HL-60 (cell line): ENCODE data around the gene TAPBP.

Experiments
- DNase-seq, 2 experiments: peaks; one replicate each; pipeline ENCODE4 v3.0.0-alpha.2; 2010 to 2020; ENCODE audit warnings: low read depth in 1 of 2, low spot score in 1 of 2
- H3K27ac ChIP-seq: fragments of 250-450 bp; sonication (Bioruptor Pico); replicated peaks from 2 replicates; pipeline ENCODE4 v1.5.1; 2020; ENCODE audit warnings: mild to moderate bottlenecking, moderate library complexity
- H3K27me3 ChIP-seq: fragments of 250-450 bp; sonication (Bioruptor Pico); 2 replicates; pipeline ENCODE4 v1.5.1; 2021; ENCODE audit warnings: mild to moderate bottlenecking, moderate library complexity; ENCODE audit not compliant: insufficient read depth, poor library complexity, severe bottlenecking
- H3K4me3 ChIP-seq: replicated peaks from 2 replicates; pipeline ENCODE4 v1.5.1; 2011; ENCODE audit warnings: mild to moderate bottlenecking, control low read depth, low read length; ENCODE audit not compliant: insufficient read depth
- GABPA ChIP-seq: IDR thresholded peaks from 2 replicates; pipeline ENCODE4 v1.6.1; 2012; ENCODE audit warnings: low read depth
- POLR2AphosphoS5 ChIP-seq: IDR thresholded peaks from 2 replicates; pipeline ENCODE4 v1.6.1; 2012; ENCODE audit warnings: low read depth
- SPI1 ChIP-seq: IDR thresholded peaks from 2 replicates; pipeline ENCODE4 v1.6.1; 2012; ENCODE audit warnings: low read depth, mild to moderate bottlenecking, borderline replicate concordance
- TF ChIP-seq, protein P1 (sequence below): IDR thresholded peaks from 2 replicates; pipeline ENCODE4 v1.6.1; 2012; ENCODE audit warnings: low read depth; ENCODE audit not compliant: insufficient replicate concordance
- TF ChIP-seq, protein P2 (sequence below): IDR thresholded peaks from one replicate; pipeline ENCODE4 v1.5.1; 2011; ENCODE audit warnings: low read length, control low read depth, inconsistent platforms; ENCODE audit not compliant: insufficient read depth

The TAPBP gene

DNA sequence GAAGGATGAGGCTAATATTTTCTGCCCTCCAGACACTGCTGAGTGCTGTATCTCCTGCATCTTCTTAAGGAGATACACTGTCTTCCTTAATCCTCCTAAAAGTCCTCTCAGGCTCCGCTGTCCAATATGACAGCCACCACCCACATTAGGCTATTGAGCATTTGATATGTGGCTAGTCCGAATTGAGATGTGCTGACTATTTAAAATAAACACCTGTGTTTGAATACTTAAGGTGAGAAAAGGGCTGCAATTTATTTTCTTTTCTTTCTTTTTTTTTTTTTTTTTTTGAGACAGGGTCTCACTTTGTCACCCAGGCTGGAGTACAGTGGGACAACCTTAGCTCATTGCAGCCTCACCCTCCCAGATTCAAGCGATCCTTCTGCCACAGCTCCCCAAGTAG is 12.0 kb downstream of the TAPBP start:
- Histone ChIP-seq H3K27me3 (no peaks in the 10 kb centered on the region), H3K27ac (no peak overlapping the region), H3K4me3 (no peak overlapping the region)
- TF ChIP-seq, protein P1, sequence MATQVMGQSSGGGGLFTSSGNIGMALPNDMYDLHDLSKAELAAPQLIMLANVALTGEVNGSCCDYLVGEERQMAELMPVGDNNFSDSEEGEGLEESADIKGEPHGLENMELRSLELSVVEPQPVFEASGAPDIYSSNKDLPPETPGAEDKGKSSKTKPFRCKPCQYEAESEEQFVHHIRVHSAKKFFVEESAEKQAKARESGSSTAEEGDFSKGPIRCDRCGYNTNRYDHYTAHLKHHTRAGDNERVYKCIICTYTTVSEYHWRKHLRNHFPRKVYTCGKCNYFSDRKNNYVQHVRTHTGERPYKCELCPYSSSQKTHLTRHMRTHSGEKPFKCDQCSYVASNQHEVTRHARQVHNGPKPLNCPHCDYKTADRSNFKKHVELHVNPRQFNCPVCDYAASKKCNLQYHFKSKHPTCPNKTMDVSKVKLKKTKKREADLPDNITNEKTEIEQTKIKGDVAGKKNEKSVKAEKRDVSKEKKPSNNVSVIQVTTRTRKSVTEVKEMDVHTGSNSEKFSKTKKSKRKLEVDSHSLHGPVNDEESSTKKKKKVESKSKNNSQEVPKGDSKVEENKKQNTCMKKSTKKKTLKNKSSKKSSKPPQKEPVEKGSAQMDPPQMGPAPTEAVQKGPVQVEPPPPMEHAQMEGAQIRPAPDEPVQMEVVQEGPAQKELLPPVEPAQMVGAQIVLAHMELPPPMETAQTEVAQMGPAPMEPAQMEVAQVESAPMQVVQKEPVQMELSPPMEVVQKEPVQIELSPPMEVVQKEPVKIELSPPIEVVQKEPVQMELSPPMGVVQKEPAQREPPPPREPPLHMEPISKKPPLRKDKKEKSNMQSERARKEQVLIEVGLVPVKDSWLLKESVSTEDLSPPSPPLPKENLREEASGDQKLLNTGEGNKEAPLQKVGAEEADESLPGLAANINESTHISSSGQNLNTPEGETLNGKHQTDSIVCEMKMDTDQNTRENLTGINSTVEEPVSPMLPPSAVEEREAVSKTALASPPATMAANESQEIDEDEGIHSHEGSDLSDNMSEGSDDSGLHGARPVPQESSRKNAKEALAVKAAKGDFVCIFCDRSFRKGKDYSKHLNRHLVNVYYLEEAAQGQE: no peak
- TF ChIP-seq POLR2AphosphoS5 (no peak), SPI1 (no peak), GABPA (no peak)
- TF ChIP-seq, protein P2, sequence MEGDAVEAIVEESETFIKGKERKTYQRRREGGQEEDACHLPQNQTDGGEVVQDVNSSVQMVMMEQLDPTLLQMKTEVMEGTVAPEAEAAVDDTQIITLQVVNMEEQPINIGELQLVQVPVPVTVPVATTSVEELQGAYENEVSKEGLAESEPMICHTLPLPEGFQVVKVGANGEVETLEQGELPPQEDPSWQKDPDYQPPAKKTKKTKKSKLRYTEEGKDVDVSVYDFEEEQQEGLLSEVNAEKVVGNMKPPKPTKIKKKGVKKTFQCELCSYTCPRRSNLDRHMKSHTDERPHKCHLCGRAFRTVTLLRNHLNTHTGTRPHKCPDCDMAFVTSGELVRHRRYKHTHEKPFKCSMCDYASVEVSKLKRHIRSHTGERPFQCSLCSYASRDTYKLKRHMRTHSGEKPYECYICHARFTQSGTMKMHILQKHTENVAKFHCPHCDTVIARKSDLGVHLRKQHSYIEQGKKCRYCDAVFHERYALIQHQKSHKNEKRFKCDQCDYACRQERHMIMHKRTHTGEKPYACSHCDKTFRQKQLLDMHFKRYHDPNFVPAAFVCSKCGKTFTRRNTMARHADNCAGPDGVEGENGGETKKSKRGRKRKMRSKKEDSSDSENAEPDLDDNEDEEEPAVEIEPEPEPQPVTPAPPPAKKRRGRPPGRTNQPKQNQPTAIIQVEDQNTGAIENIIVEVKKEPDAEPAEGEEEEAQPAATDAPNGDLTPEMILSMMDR: no peak
- no peak for DNase-seq

DNA sequence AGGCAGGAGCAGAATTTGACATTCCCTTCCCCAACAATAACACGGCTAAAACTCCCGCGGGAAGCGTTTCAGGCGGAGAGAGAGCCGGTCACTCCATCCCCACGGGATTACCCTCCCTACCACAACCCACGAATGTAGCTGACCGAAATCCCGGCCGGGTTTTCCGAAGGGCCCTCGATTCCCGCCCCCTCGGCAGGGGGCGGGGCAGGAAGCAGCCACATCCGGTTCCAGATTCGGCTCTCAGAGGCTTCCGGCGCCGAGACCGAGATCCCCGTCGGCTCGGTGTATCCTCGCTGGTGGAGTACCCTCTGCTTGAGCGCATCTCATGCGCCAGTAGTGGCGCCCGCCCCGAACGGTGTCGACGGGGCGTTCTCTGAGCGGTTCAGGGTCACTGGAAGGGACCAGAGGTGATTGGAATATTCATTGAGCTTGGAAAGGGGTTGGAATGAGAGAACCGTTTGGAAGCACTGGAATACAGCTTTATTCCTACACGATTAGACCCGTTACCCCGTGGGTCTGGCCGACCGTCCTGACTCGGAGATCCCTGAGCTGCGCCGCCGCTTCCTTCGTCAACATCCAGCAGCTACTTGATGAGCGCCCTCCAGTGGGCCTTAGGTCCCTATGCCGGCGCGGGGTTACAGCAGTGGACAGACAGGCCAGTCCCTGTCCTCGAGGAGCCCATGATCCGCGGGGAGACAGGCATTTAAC is 14.5 kb downstream of the TAPBP start:
- TF ChIP-seq, protein P1: peak; percentile 42
- TF ChIP-seq GABPA: peak; percentile 82
- TF ChIP-seq, protein P2: peak; percentile 77
- no peak; the same call in 1 of the 2 replicates for TF ChIP-seq SPI1
- peak; percentile 87 for TF ChIP-seq POLR2AphosphoS5
- Histone ChIP-seq H3K4me3 (peak overlapping the region; percentile 75), H3K27ac (peak overlapping the region; percentile 95), H3K27me3 (no peaks in the 10 kb centered on the region)
- DNase-seq: peak; percentile 80 to 93

GRCh38 chr6:33298773-33299236 is 15.1 kb downstream of the TAPBP start, which contains the start of gene RGL2:
Gene RGL2, minus strand, starts transcription at chr6:33298942. Its CDS starts 332 bp downstream, at chr6:33298610.
- DNase-seq: peak; percentile 87 to 89
- Histone ChIP-seq H3K27me3 (no peaks in the 10 kb centered on the region), H3K27ac (peak within 1 kb of the TSS; percentile 95), H3K4me3 (peak within 1 kb of the TSS; percentile 75)
- TF ChIP-seq, protein P2: no peak
- TF ChIP-seq SPI1: peak; percentile 70
- TF ChIP-seq, protein P1: no peak
- TF ChIP-seq GABPA: no peak
- no peak; the same call in 1 of the 2 replicates for TF ChIP-seq POLR2AphosphoS5
